RWPE2 (cell line): ENCODE measurements around the gene GDF10.

Experiments used
- ATAC-seq: fragments of 200-7000 bp; cut with Tn5 transposase; 3 replicates; pipeline ENCODE4 v1.9.1; 2021; ENCODE audit warnings: low read depth
- DNase-seq: peaks from one replicate; pipeline ENCODE4 v3.0.0-alpha.2; 2020; ENCODE audit warnings: low spot score
- H3K27ac ChIP-seq: fragments of 450-650 bp; 2 replicates; pipeline ENCODE4 v1.5.1; 2017; ENCODE audit warnings: mild to moderate bottlenecking; ENCODE audit not compliant: poor library complexity, severe bottlenecking
- H3K27me3 ChIP-seq: fragments of 250-450 bp; sonication (Bioruptor Pico); 2 replicates; pipeline ENCODE4 v1.5.1; 2021; ENCODE audit warnings: mild to moderate bottlenecking, moderate library complexity; ENCODE audit not compliant: insufficient read depth, poor library complexity, severe bottlenecking
- H3K36me3 ChIP-seq: fragments of 250-450 bp; sonication (Bioruptor Pico); 2 replicates; pipeline ENCODE4 v1.5.1; 2020; ENCODE audit warnings: low read depth, mild to moderate bottlenecking, moderate library complexity
- H3K4me1 ChIP-seq: fragments of 250-450 bp; sonication (Bioruptor Pico); 2 replicates; pipeline ENCODE4 v1.5.1; 2021; ENCODE audit warnings: mild to moderate bottlenecking, moderate library complexity; ENCODE audit not compliant: insufficient read depth, poor library complexity, severe bottlenecking
- H3K4me3 ChIP-seq: fragments of 250-450 bp; sonication (Bioruptor Pico); 2 replicates; pipeline ENCODE4 v1.5.1; 2021; ENCODE audit warnings: mild to moderate bottlenecking, moderate library complexity; ENCODE audit not compliant: severe bottlenecking
- H3K9me3 ChIP-seq: fragments of 250-450 bp; sonication (Bioruptor Pico); 2 replicates; pipeline ENCODE4 v1.5.1; 2021; ENCODE audit warnings: mild to moderate bottlenecking, moderate library complexity; ENCODE audit not compliant: severe bottlenecking
- CTCF ChIP-seq: fragments of 450-650 bp; IDR thresholded peaks from one replicate; pipeline ENCODE4 v1.5.1; 2017; ENCODE audit warnings: mild to moderate bottlenecking, moderate library complexity; ENCODE audit not compliant: poor library complexity, severe bottlenecking

The GDF10 gene

GRCh38 chr10:47340608-47341170 is 40.7 kb downstream of the GDF10 start:
- Histone ChIP-seq H3K36me3 (no peaks in the 10 kb centered on the region), H3K27me3 (no peaks in the 10 kb centered on the region), H3K4me1 (no peaks in the 10 kb centered on the region), H3K27ac (no peak overlapping the region), H3K9me3 (no peaks in the 10 kb centered on the region), H3K4me3 (no peak overlapping the region)
- TF ChIP-seq CTCF: peak; percentile 87
- ATAC-seq (no peak), DNase-seq (peak; percentile 10)

GRCh38 chr10:47344996-47345870 is 45.2 kb downstream of the GDF10 start:
- Histone ChIP-seq H3K27ac (no peak overlapping the region), H3K27me3 (no peaks in the 10 kb centered on the region)

GRCh38 chr10:47346581-47347302 is 46.7 kb downstream of the GDF10 start:
- H3K4me3 ChIP-seq: no peak overlapping the region
- H3K27ac ChIP-seq: no peak overlapping the region
- no peaks in the 10 kb centered on the region for H3K36me3 ChIP-seq
- no peaks in the 10 kb centered on the region for H3K4me1 ChIP-seq
- no peaks in the 10 kb centered on the region for H3K27me3 ChIP-seq
- no peaks in the 10 kb centered on the region for H3K9me3 ChIP-seq
- DNase-seq: peak; percentile 52
- TF ChIP-seq CTCF: no peak
- ATAC-seq: no peak

More at GRCh38 chr10:47344996-47345870, 45.2 kb downstream of the GDF10 start:
- no peak overlapping the region for H3K4me3 ChIP-seq
- DNase-seq: peak; percentile 16
- no peak for TF ChIP-seq CTCF
- H3K36me3 ChIP-seq: no peaks in the 10 kb centered on the region
- no peaks in the 10 kb centered on the region for H3K9me3 ChIP-seq
- H3K4me1 ChIP-seq: no peaks in the 10 kb centered on the region
- ATAC-seq: no peak

- Histone ChIP-seq H3K9me3 (no peaks in the 10 kb centered on the region), H3K27me3 (no peaks in the 10 kb centered on the region), H3K4me3 (no peak overlapping the region), H3K36me3 (no peaks in the 10 kb centered on the region), H3K4me1 (no peaks in the 10 kb centered on the region), H3K27ac (no peak overlapping the region)
- TF ChIP-seq CTCF: no peak
- DNase-seq: no peak
- ATAC-seq: no peak
Observed at GRCh38 chr10:47347303-47347675, 47.3 kb downstream of the GDF10 start.
